ENCODE measurements around the gene COPB1.

DNA sequence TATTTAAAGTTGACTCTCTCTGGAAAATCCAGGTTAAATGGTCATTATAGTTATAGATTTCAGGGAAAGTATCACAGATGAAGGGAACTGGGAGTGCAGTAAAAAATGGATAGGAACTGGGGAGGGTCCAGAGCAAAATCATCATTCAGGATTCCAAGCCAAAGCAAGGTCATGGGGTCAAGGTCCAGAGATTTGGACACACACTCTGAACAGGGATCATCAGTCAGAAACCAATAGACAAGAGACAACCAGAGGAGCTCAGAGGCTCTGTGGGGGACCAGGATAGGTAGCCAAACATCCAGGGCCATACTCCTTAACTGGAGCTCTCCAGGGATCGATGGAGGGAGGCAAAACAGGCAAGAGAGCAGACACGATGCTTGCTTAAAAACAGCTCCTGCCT, 47.8 kb upstream of the COPB1 start:
- TF ChIP-seq, protein P1, sequence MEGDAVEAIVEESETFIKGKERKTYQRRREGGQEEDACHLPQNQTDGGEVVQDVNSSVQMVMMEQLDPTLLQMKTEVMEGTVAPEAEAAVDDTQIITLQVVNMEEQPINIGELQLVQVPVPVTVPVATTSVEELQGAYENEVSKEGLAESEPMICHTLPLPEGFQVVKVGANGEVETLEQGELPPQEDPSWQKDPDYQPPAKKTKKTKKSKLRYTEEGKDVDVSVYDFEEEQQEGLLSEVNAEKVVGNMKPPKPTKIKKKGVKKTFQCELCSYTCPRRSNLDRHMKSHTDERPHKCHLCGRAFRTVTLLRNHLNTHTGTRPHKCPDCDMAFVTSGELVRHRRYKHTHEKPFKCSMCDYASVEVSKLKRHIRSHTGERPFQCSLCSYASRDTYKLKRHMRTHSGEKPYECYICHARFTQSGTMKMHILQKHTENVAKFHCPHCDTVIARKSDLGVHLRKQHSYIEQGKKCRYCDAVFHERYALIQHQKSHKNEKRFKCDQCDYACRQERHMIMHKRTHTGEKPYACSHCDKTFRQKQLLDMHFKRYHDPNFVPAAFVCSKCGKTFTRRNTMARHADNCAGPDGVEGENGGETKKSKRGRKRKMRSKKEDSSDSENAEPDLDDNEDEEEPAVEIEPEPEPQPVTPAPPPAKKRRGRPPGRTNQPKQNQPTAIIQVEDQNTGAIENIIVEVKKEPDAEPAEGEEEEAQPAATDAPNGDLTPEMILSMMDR (IDR thresholded peaks at IDR 0.05) = no peak
- TF ChIP-seq POLR2A (IDR thresholded peaks at IDR 0.05) = no peak
